GM18502 (cell line): Measurements from ENCODE around the gene RHOBTB3.

Source experiments
- ATAC-seq: cut with Tn5 transposase; IDR thresholded peaks from one replicate; pipeline ENCODE4 v1.9.1; 2021; ENCODE audit warnings: mild to moderate bottlenecking; ENCODE audit not compliant: unreplicated experiment, poor library complexity

RHOBTB3 gene

GRCh38 chr5:95729115-95730010 is 1.8 kb upstream of the RHOBTB3 start:
- no peak for ATAC-seq

GRCh38 chr5:95730011-95730700 is 980 bp upstream of the RHOBTB3 start:
- no peak for ATAC-seq

- ATAC-seq: peak; percentile 30
Measured at GRCh38 chr5:95731571-95732554, 727 bp downstream of the RHOBTB3 start.

DNA sequence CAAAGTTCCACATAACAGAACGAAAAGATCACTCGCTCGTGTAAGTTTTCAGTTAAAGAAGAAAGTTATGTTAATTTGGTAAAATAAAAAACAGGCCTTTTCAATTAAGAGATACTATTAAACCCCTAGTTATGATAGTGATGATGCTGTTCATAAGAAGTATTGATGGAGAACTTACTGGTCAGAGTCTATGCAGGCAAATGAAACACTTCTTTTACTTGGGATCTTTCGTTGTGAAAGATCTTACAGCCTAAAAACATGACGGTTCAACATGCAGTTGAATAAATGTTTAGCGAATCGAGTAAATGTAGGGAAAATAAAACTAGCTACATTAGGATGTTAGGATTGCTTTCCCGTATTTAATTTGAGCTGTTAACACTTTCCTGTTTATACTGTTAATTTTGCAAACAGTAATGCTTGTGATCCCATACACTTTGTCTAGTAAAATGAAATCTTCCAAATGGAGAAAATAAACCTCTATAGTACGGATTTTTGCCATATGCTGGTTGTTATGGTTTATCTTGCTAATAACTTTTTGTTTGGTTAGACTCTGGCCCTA is 2.0 kb downstream of the RHOBTB3 start:
- ATAC-seq: no peak

DNA sequence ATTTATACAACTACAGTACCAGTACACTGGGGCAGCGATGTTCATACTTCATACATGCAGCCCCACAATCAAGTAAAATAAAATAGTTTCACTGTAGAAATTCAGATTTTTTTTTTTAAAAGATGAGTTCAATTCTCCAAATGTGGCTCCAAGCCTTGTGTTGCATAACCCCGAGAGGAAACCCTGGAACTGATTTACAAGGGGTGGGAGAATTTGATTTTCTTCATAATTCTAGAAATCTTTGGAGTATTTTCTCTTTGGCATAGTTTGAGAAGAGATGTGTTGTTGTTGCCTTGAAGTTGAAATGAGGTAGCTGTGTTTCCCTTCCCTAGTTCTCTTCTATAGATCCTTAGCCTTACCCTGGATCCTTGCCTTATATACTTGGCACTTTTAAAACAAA is 3.1 kb downstream of the RHOBTB3 start:
- ATAC-seq: no peak

DNA sequence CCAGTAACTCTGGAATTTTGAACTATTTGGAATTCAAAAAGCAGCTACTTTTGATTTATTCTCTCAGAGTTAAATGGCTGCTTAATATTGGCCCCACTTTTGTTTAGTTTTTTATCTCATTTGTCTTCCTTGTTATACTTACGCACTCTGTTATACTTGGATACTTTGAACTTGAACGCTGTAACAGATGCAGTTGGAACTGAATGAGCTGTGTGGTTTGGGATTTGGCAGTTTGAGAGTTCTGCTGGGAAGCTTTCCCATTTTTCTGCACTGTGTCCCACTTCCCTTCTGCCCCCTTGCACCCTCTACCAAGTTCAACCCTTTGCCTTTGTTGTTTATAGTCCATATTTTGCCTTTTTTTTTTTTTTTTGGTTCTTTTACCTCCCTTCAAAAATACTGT is 3.8 kb downstream of the RHOBTB3 start:
- ATAC-seq: no peak

DNA sequence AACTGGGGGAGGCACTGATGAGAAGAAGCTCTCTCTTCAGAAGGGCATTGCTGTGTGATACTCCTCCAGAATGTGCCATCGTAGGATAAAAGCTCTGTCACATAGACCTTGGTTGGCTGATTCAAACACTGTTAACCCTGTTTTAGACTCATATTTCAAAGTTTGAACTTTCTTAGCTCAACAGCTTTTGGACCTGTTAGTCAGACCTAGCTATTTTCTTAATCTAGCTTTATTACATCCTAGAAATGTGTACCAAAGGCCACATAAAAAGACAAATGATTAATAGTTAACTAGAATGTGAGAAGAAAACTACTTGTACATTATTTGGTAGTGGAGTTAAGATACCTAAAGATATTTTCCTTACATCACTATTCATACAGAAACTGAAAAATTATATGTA is 4.3 kb downstream of the RHOBTB3 start:
- no peak for ATAC-seq

- ATAC-seq: no peak
Measured at GRCh38 chr5:95738072-95738471, 6.9 kb downstream of the RHOBTB3 start.

GRCh38 chr5:95738834-95739233 is 7.7 kb downstream of the RHOBTB3 start:
- ATAC-seq: no peak

DNA sequence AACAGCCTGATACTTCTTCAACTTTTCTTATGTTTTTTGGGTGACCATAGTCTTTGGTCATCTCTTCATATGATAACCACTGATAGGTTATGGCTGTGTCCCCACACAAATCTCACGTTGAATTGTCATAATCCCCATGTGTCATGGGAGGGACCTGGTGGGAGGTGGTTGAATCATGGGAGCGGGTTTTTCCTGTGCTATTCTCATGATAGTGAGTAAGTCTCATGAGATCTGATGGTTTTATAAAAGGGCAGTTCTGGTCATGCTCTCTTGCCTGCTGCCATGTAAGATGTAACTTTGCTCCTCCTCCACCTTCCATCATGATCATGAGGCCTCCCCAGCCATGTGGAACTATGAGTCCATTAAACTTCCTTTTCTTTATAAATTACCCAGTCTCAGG is 8.7 kb downstream of the RHOBTB3 start:
- ATAC-seq: no peak

- ATAC-seq: no peak
Measured at GRCh38 chr5:95741458-95741857, 10.3 kb downstream of the RHOBTB3 start.

GRCh38 chr5:95743232-95743631 is 12.1 kb downstream of the RHOBTB3 start:
- no peak for ATAC-seq

- ATAC-seq: no peak
Measured at GRCh38 chr5:95743877-95744276, 12.7 kb downstream of the RHOBTB3 start.

DNA sequence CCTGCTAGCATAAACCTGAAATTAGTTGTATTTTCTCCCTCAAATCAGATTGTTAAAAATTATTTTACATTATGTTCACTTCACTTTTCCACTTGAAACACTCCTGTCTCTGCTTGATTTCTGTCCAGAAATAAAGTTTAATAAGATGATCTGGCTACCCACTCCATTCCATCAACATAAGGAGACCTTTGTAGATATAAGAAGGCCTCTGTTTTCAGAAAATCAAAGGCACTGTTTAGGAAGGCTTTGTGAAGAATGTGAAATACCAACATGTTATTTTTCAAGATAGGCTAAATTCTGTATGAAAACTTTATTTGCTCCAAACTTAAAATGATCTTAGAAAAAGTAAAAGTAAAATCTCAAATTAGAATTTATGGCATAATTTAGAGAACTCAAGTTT is 15.1 kb downstream of the RHOBTB3 start:
- no peak for ATAC-seq

DNA sequence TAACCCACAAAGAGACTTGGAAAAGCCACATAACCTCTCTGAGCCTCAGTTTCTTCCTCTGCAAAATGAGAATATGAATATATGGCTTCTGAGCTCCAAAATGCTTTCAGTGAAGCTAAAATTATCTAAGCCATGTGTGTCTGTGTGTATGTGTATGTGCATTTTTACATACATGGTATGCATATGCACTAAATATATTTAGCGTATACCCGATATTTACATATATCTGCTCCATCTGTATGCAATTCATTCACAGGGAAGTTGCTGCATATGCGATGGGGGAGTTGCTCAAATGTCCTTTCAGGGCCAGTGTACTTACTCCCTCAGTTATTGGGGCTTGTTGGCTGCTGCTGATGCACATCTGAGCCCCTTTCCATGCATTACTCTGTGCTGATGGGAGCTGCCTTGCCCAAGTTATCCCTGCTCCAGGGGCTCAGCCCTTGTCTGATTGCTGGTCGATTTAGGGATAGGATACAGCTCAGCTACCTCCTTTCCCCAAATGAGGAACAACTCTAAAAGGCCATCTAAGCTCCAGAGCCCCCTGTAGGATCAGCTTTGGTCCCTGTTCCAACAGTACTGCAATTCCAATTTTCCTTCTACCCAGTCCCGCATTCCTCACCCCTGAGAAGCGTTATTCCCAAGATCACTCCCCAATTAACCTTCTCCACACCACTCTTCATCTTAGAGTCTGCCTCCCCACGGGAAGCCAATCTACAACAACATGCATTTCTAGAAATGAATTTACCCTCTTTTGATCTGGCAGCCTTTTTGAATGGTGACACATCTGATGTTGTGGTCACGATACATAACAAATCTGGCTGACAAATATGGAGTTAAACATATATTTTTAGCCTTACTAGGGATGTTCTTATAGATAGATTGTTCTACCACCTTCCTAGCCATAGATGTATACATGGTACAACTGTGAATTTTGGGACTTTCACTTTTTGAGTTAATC is 15.9 kb downstream of the RHOBTB3 start:
- no peak for ATAC-seq

DNA sequence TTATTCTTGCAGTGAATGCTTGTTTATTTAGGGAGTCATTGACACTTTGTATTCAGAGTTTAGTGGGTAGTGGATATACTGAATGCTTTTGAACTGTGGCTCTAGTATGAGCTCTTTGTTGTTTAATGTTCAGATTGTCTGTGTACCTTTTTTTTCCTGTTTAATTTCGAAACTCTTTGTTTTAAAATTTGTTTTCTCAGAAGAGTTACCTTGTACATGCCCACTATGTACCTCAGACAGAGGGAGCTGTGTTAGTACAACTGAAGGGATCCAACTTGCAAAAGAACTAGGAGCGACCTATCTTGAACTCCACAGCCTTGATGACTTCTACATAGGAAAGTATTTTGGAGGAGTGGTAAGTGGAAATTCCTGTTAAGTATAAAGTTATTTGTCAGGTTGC is 17.0 kb downstream of the RHOBTB3 start:
- ATAC-seq: no peak

DNA sequence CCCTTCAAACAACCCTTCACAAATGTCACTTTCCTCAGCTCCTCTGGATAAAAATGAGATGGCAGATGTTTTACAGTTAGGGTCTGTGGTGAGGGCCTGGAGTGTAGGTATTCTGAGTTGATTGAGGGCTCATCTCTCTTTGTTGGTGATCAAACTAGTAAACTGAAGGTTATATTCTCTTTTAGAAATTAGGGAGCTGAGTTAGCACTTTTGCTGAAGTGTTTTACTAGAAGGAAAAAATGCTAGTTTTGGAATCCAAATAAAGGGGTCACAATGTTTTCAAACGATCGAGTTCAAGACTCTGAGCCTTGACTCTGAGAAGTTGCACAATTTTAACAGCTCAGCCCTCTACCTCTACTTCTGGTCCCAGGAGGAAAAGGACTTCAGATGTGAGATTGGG is 23.4 kb downstream of the RHOBTB3 start:
- no peak for ATAC-seq

- no peak for ATAC-seq
Measured at GRCh38 chr5:95759005-95759404, 27.9 kb downstream of the RHOBTB3 start.

DNA sequence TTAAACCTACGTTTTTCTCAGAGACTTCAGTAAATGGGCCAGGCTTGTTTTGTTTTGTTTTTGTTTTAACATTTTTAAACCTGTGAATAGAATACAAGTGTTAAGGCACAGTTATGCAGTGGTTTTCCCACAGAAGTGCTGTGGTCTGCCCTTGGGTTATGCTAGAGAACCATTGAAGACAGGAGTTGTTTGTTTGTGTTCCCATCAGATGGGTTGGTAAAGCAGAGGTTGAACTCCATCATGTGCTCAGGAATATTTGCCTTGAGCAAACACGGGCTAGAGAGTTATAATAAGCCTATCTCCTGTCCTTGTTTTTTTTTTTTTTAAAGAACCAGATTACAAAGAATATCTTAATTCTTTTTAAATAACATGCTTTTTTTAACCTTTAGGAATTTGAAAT is 28.5 kb downstream of the RHOBTB3 start:
- no peak for ATAC-seq
